ENCODE data around the gene SUFU.

- no peak for TF ChIP-seq CTCF (IDR thresholded peaks at IDR 0.05)
- TF ChIP-seq POLR2AphosphoS5 (IDR thresholded peaks at IDR 0.05): peak; percentile 96 to 99 (median 98)
- TF ChIP-seq POLR2A (IDR thresholded peaks at IDR 0.05): peak; percentile 95
- TF ChIP-seq EP300 (IDR thresholded peaks at IDR 0.05): peak in 1 of 4 donors; percentile 23
These were observed 1.2 kb upstream of the SUFU start, which contains the start of gene ACTR1A for GRCh38 chr10:102502337-102503151.

Measured in sigmoid colon (tissue), 4 donors.